Osteocyte (in vitro differentiated cells): Measurements from ENCODE around the gene CEACAM19. TPM values are rescaled to one million over a fixed set of nuclear protein-coding genes. Genes with fewer than 3 reads are reported as not detected.
"Not testable (repeated sequence)": the region's sequence is repeated elsewhere in the genome, so short reads cannot be mapped to it uniquely, and the experiment has no call there.

Experiments
- DNase-seq: peaks from one replicate; pipeline ENCODE4 v3.0.0; 2021; ENCODE audit warnings: mixed read lengths; ENCODE audit not compliant: unreplicated experiment; ENCODE audit errors: extremely low spot score
- H3K27ac Mint-ChIP-seq: one replicate; pipeline ENCODE4 v1.8.0; 2021; ENCODE audit warnings: mild to moderate bottlenecking, mixed read lengths; ENCODE audit not compliant: unreplicated experiment
- H3K27me3 Mint-ChIP-seq: one replicate; pipeline ENCODE4 v1.8.0; 2021; ENCODE audit warnings: mixed read lengths; ENCODE audit not compliant: unreplicated experiment
- H3K36me3 Mint-ChIP-seq: one replicate; pipeline ENCODE4 v1.8.0; 2021; ENCODE audit warnings: mixed read lengths; ENCODE audit not compliant: unreplicated experiment
- H3K4me1 Mint-ChIP-seq: one replicate; pipeline ENCODE4 v1.8.0; 2021; ENCODE audit warnings: mixed read lengths; ENCODE audit not compliant: unreplicated experiment
- H3K4me3 Mint-ChIP-seq: one replicate; pipeline ENCODE4 v1.8.0; 2021; ENCODE audit warnings: mild to moderate bottlenecking, moderate library complexity, mixed read lengths; ENCODE audit not compliant: unreplicated experiment
- H3K9me3 Mint-ChIP-seq: one replicate; pipeline ENCODE4 v1.8.0; 2021; ENCODE audit warnings: mixed read lengths; ENCODE audit not compliant: unreplicated experiment
- CTCF ChIP-seq: fragments of 200-600 bp; sonication (generic); IDR thresholded peaks from 2 replicates; pipeline ENCODE4 v1.5.0; 2021; ENCODE audit warnings: antibody characterized with exemption, mild to moderate bottlenecking, moderate library complexity
- total RNA-seq: library from RNA; stranded (reverse); gene quantifications from 2 replicates; pipeline ENCODE4 v1.2.1, GENCODE V29; 2021

The CEACAM19 gene
- total RNA-seq, 1 donor from 2014 or later = 7.4 TPM

- Mint-ChIP-seq H3K36me3 (no peaks in the 10 kb centered on the region), H3K4me1 (no peaks in the 10 kb centered on the region), H3K9me3 (no peaks in the 10 kb centered on the region)
These were observed 35.4 kb downstream of the CEACAM19 start for GRCh38 chr19:44706506-44707236.

GRCh38 chr19:44707794-44708193 is 36.5 kb downstream of the CEACAM19 start:
- no peaks in the 10 kb centered on the region for H3K9me3 Mint-ChIP-seq

More at GRCh38 chr19:44706506-44707236, 35.4 kb downstream of the CEACAM19 start:
- H3K27ac Mint-ChIP-seq = no peak overlapping the region
- no peak for DNase-seq
- no peak for TF ChIP-seq CTCF
- no peak overlapping the region for H3K4me3 Mint-ChIP-seq
- no peaks in the 10 kb centered on the region for H3K27me3 Mint-ChIP-seq

GRCh38 chr19:44708940-44709339 is 37.7 kb downstream of the CEACAM19 start:
- Mint-ChIP-seq H3K36me3 (no peaks in the 10 kb centered on the region), H3K4me1 (no peaks in the 10 kb centered on the region), H3K27ac (no peak overlapping the region), H3K4me3 (no peak overlapping the region), H3K27me3 (no peaks in the 10 kb centered on the region), H3K9me3 (no peaks in the 10 kb centered on the region)
- TF ChIP-seq CTCF = no peak
- DNase-seq = no peak

More at GRCh38 chr19:44707794-44708193, 36.5 kb downstream of the CEACAM19 start:
- no peak for DNase-seq
- H3K4me1 Mint-ChIP-seq = no peaks in the 10 kb centered on the region
- H3K4me3 Mint-ChIP-seq = no peak overlapping the region
- no peaks in the 10 kb centered on the region for H3K27me3 Mint-ChIP-seq
- no peak for TF ChIP-seq CTCF
- no peaks in the 10 kb centered on the region for H3K36me3 Mint-ChIP-seq
- H3K27ac Mint-ChIP-seq = no peak overlapping the region

GRCh38 chr19:44709434-44710266 is 38.4 kb downstream of the CEACAM19 start:
- H3K27me3 Mint-ChIP-seq, H3K9me3 Mint-ChIP-seq, H3K36me3 Mint-ChIP-seq, H3K27ac Mint-ChIP-seq, DNase-seq, H3K4me3 Mint-ChIP-seq, H3K4me1 Mint-ChIP-seq: not testable (repeated sequence)

- Mint-ChIP-seq H3K4me1 (peaks cover 2% of the 10 kb centered on the region), H3K4me3 (no peak overlapping the region), H3K27me3 (no peaks in the 10 kb centered on the region), H3K9me3 (peaks cover 3% of the 10 kb centered on the region), H3K27ac (no peak overlapping the region), H3K36me3 (no peaks in the 10 kb centered on the region)
- TF ChIP-seq CTCF = no peak
- DNase-seq = no peak
These were observed 39.2 kb downstream of the CEACAM19 start for GRCh38 chr19:44710483-44710882.
